Activated CD8-positive, alpha-beta memory T cell treated with anti-CD3 and anti-CD28 coated beads for 36 hours (primary cell): ENCODE measurements around the gene ZNF513. TPM values are rescaled to one million over a fixed set of nuclear protein-coding genes. Genes with fewer than 3 reads are reported as not detected.
"Not testable (repeated sequence)": the region's sequence is repeated elsewhere in the genome, so short reads cannot be mapped to it uniquely, and the experiment has no call there.

Experiments
- CTCF ChIA-PET: fragments of 350-600 bp; sonication (Branson Sonifier 250); formaldehyde crosslinking; loops from one replicate; lab custom pipeline; 2021; ENCODE audit warnings: antibody characterized with exemption; lab: Charles Lee
- POLR2A ChIA-PET: fragments of 350-600 bp; sonication (Branson Sonifier 250); formaldehyde crosslinking; loops from one replicate; lab custom pipeline; 2021; ENCODE audit warnings: antibody characterized with exemption; lab: Charles Lee
- total RNA-seq, 2 experiments: library from RNA; stranded (reverse); gene quantifications; one replicate each; pipeline ENCODE4 v1.2.3, GENCODE V29; 2021

Gene ZNF513, protein sequence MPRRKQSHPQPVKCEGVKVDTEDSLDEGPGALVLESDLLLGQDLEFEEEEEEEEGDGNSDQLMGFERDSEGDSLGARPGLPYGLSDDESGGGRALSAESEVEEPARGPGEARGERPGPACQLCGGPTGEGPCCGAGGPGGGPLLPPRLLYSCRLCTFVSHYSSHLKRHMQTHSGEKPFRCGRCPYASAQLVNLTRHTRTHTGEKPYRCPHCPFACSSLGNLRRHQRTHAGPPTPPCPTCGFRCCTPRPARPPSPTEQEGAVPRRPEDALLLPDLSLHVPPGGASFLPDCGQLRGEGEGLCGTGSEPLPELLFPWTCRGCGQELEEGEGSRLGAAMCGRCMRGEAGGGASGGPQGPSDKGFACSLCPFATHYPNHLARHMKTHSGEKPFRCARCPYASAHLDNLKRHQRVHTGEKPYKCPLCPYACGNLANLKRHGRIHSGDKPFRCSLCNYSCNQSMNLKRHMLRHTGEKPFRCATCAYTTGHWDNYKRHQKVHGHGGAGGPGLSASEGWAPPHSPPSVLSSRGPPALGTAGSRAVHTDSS
- 1 to 10 TPM; 8.2 to 9.5 TPM for total RNA-seq

DNA sequence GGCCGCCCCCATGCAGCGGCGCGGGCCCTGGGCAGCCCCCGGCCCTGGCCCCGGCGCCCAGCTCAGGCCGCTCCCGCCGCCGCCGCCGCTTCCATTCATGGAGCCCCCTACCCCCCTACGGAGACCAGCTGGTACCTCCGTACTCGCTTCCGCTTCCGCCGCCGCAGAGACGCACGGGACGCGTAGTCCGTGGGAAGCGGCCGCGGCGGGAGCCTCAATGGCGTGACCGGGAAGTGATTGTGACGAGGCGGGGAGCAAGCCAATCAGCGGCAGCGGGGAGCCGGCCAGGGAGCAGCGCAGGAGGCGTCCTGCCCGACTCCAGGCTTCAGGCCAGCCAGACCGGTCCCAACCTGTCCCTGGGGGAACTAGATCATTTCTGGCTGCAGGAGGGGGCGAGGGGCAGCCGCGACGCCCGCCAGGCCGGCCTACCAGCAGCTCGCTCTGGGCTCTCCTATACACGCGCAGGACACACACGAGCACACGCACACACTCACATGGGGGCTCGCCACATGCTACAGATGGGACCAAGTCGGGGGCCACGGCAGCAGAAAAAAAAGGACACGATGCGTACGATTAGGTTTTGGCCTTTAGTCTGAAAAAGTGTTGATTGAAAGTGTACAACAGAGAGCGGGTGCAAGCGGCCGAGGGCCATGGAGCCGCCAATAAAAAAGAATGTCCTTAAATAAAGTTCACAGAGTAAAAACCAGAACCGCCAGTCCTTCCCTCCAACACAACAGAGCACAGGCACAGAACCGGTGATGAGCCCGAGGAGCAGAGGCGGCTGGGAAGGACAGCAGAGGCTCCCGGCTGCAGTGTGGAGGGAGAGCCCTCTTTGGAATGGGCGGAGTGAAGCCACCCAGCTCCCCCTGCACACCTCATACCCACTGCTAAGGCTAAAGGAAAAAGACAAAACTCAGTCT is at the start of gene ZNF513:
Gene ZNF513, minus strand, starts transcription at position 109 of the 920 bp plus-strand sequence. CDS start 208 bp downstream, outside the sequence.
- CTCF ChIA-PET: interaction anchor here (0.9 to 1.7 kb wide), 4 partner anchors 10 to 302 kb away, joined by 3 to 5 read pairs (median 3); no protein-coding TSS in a partner anchor
- POLR2A ChIA-PET: interaction anchor here (1.0 to 2.4 kb wide), 4 partner anchors 9 to 50 kb away, joined by 6 to 20 read pairs (median 9); partner anchors contain the start of genes PPM1G and SNX17

DNA sequence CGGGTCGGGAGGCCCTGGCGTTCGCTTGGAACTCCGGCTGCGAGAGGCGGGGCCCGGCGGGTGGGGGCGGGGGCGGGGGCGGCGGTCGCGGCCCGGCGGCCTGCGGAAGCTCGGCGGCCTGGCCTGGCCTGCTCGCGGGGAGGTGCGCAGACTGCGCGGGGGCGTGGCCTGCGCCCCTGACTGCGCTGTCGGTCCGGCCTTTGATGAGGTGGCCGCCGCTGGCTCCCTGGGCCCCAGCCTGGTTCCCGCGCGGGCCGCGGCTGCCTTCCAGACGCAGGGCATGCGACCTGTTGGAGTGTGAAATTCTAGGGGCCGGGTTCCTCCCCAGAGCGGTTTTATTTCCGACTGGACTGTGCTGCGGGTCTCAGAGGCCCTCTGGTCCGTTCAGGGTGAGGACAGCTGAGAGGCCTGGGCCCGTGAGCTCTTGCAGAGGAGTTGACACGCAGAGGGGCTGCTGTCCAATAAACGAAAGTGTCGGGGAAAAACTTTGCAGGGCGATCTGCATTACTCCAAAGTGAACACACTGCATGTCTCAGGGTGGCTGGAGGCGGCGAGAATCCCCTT is 48.5 kb upstream of the ZNF513 start:
- ChIA-PET CTCF (interaction anchor here (0.6 to 3.5 kb wide), 4 partner anchors 11 to 1014 kb away, joined by 3 to 16 read pairs (median 7); partner anchors contain the start of genes EIF2B4, PPM1G and SNX17), POLR2A (interaction anchor here (0.6 to 2.8 kb wide), 4 partner anchors 19 to 58 kb away, joined by 3 to 27 read pairs (median 4); partner anchors contain the start of gene PPM1G)

DNA sequence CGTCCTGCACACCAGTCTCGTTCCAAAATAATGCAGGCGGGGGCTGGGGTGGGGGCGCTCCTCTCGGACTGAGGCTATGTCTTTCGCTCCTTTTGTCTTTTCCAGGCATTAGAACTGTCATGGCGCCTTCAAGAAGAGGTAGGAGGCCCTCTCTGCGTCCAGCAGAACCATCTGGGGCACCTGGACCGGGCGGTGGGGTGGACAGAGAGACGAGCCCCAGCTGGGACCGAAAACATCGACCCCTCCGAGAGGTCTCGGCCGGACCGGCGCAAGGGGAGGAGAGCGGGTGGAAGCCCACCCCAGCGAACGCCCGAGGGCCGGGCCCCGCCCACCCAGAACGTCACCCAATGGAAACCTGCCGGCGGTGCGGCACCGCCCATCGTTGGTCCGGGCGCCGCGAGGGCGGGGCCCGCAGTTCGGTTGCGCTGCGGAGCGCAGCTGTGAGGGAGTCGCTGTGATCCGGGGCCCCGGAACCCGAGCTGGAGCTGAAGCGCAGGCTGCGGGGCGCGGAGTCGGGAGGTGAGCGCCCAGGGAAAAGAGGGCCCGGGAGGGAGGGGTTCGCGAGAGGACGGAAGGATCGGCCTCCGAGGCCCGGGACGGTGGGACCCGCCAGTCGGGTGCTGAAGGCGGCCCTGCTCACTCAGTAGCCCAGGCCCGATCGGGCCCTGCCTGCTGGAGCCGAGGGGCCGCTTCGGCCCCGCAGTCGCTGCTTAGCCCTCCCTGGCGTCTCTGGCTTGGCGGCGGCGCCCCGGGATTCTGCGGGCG is 47.9 kb upstream of the ZNF513 start, which contains the start of gene NRBP1:
Gene NRBP1, plus strand, starts transcription at position 419 of the 765 bp plus-strand sequence. CDS start 4,643 bp downstream, outside the sequence.
- ChIA-PET CTCF (interaction anchor here (0.6 to 3.5 kb wide), 3 partner anchors 19 to 1015 kb away, joined by 3 to 16 read pairs (median 11); partner anchors contain the start of genes EIF2B4, PPM1G and SNX17), POLR2A (interaction anchor here (0.6 to 2.8 kb wide), 6 partner anchors 19 to 202 kb away, joined by 3 to 27 read pairs (median 4); partner anchors contain the start of gene PPM1G)

DNA sequence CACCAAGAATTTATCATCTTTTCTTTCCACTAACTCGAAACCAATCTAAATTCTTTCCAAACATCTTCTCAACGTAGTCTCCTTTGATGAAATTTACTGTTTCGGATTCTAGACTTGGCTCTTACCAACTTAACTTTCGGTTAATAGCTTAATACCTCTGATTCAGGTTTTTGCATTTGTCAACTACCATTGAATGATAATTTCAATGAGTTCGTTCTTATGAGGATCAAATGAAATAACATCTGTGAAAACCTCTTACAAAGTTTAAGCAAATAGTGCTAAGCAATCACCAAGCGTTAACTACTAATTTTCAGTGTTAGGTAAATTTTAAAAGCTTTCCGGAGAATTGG is 47.3 kb upstream of the ZNF513 start:
- POLR2A ChIA-PET: interaction anchor here (1.0 to 2.8 kb wide), 3 partner anchors 18 to 77 kb away, joined by 3 to 27 read pairs (median 3); partner anchors contain the start of gene PPM1G
- CTCF ChIA-PET: interaction anchor here (3.5 kb wide), 1 partner anchor 18 kb away, joined by 16 read pairs; the partner anchor contains the start of gene PPM1G

DNA sequence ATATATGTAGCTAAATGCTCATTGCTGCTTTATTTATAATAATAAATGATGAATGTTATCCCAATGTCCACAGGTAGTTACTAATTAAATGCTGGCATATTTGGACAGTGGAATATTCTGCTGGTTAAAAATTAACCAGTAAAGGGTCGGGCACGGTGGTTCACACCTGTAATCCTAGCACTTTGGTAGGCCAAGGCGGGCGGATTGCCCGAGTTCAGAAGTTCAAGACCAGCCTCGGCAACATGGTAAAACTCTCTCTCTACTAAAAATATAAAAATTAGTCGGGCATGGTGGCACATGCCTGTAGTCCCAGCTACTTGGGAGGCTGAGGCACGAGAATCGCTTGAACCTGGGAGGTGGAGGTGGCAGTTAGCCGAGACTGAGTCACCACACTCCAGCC is 44.5 kb upstream of the ZNF513 start:
- CTCF ChIA-PET, POLR2A ChIA-PET: not testable (repeated sequence)

DNA sequence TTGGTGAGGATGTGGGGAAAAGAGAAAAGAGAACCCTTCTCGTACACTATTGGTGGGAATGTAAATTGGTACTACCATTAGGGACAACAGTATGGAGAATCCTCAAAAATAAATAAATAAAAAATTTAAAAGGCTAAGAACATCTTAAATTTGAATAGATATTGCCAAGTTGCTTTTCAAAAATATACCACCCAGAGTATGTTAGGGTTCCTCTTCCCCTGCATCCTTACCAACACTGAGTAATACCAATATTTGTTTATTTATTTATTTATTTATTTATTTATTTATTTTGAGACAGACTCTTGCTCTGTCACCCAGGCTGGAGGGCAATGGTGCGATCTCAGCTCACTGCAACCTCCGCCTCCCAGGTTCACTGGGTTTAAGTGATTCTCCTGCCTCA is 42.4 kb upstream of the ZNF513 start:
- CTCF ChIA-PET: no interaction called here
- POLR2A ChIA-PET: no interaction called here

DNA sequence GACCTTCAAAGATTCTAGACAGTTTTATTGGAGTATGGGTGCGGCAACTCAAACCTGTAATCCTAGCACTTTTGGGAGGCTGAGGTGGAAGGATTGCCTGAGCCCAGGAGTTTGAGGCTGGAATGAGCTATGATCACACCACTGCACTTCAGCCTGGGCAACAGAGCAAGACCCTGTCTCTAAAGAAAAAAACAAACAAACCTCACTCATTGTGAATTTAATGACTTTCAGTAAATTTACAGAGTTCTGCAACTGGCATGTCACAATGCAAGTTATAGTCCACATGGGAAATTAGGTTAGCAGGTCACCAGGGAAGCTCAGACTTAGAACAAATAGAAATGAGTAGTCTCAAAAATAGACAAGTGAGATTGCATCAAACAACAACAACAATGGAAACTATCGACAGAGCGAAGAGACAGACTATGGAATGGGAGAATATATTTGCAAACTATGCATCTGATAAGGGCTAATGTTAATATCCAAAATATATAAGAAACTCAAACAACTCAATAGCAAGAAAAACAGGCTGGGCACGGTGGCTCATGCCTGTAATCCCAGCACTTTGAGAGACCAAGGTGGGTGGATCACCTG is 41.2 kb upstream of the ZNF513 start:
- POLR2A ChIA-PET: interaction anchor here (0.5 kb wide), 1 partner anchor 271 kb away, joined by 3 read pairs; no protein-coding TSS in a partner anchor
- CTCF ChIA-PET: no interaction called here

DNA sequence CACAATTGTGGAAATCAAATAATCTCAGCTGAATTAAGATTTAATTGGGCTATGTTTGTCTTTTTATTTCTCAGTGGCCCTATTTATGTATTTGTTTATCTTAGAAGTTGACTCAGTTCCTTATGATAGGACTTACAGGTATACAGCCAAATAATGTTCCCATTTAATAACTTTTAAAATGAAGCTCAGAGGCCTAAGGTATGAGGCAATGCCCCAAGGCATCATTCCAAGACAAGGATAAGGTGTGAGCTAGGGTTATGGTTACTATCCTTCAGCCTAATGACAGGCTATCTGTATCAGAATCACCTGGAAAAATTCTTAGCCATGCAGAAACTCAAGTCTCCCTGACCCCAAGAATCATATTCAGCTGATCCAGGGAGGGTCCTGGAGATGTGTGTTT is 40.5 kb upstream of the ZNF513 start:
- POLR2A ChIA-PET: interaction anchor here (0.5 kb wide), 1 partner anchor 272 kb away, joined by 3 read pairs; no protein-coding TSS in a partner anchor
- CTCF ChIA-PET: no interaction called here

DNA sequence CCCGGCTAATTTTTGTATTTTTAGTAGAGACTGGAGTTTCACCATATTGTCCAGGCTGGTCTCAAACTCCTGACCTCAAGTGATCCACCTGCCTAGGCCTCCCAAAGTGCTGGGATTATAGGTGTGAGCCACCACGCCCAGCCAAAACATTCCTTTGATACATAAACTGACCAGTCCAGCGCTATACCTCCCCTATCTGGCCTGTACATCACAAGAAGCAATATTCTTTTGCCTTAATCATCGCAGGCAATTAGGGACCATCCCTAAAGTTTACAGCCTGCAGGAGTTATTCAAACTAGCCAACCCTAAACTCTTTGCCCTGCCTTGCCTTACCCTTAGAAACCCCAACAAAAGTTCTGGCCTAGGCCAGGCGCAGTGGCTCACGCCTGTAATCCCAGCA is 35.6 kb upstream of the ZNF513 start:
- ChIA-PET POLR2A (no interaction called here), CTCF (no interaction called here)

DNA sequence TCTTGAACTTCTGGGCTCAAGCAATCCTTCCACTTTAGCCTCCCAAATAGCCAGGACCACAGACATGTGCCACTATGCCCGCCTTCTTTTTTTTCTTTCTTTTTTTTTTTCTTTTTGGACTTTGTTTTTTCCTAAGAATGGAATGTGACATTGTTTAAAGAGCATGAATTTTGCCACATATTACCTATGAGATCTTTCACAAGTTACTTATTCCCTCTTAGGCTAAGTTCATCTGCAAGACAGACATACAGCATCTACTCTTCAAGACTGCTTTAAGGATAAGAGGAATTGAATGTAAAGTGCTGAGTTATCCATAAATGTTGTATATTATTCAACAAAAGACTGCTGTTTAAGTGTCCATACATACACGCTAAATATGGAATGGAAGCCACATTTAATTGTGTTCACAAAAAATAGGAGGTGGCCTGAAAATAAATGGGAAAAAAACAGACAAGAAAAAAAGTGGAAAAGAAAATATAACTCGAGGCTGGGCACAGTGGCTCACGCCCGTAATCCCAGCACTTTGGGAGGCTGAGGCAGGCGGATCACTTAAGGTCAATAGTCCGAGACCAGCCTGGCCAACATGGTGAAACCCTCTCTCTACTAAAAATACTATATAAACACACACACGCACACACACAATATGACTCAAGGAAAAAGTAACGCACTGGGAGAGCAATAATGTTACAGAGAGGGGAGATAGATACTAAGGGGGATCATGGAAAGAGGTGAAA is 32.1 kb upstream of the ZNF513 start:
- CTCF ChIA-PET: no interaction called here
- POLR2A ChIA-PET: no interaction called here

DNA sequence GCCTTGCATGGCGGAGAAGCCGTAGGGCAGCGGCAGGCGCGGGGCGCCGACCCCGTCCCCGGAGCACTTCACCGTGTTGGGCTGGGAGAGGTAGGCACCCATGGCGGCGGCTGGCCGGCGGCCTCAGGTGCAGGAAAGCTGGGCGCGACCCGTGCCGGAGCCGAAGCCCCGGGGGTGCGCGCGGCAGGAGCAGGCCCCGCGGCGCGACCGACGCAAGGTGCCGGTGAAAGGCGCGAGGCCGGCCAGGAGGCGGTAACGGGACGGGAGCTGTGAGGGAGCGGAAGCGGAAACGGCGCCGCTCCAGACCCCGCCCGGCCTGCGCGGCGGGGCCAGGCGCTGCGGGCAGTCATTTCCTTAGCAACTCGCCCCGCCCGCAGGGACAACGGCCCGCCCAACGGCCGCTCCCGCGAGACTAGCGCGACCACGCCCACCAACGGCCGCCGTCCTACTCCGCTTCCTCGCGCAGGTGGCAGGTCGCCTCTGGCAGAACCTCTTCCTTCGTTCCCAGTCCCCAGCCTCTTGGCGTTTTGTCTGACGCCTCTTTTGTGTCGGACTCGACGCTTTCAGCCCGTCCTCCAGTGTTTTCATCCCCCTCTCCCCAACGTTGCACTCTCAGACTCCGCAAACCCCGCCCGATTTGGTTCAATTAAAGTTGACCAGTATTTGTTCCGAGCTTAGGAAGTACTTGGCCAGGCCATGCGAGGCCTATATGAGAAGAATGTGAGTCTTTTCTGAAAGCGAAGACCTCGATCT is 29.0 kb upstream of the ZNF513 start, which contains the start of gene PPM1G:
Gene PPM1G, minus strand, starts transcription at position 271 of the 753 bp plus-strand sequence. Its CDS starts 169 bp downstream, at position 102.
- POLR2A ChIA-PET: interaction anchor here (0.6 to 2.0 kb wide), 9 partner anchors 10 to 272 kb away, joined by 3 to 27 read pairs (median 4); partner anchors contain the start of genes NRBP1, SNX17 and ZNF513
- CTCF ChIA-PET: interaction anchor here (1.2 to 2.3 kb wide), 6 partner anchors 19 to 274 kb away, joined by 3 to 16 read pairs (median 3); partner anchors contain the start of genes EIF2B4, NRBP1 and SNX17

DNA sequence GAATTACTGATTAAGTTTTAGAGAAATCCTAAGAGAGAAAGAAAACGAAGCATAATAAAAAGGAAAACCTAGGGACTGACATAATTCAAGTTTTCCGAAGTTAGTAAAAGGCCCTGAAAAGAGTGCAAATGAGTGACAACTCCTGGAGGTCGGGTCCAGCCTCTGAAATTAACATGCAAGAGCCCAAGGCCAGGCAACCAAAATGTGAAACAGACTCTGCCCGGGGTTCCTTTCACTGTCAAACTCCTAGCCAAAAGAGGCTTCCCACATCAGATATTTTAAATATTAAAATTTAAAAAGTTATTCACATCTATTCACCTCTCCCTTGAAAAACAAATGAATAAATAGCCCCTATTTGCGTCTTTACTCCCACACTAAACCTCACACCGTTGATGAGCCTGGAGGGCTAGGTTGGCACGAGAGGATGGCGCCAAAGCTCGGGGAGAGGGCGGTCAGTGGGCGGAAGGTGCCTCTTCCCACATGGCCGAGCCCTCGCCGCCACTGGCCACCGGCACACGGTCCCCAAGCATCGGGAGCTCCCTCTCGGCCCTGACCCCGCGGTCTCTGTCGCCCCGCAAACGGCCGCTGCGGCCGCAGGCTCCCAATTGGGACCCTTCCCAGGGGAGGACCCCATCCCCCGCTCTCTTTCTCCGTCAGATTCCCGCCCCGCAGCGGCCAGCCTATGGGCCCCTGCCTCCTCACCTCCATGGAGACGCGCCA is 28.2 kb upstream of the ZNF513 start:
- ChIA-PET POLR2A (interaction anchor here (1.0 to 2.0 kb wide), 5 partner anchors 10 to 38 kb away, joined by 3 to 27 read pairs (median 6); partner anchors contain the start of genes NRBP1, SNX17 and ZNF513), CTCF (interaction anchor here (0.6 to 2.3 kb wide), 5 partner anchors 10 to 275 kb away, joined by 3 to 16 read pairs (median 3); partner anchors contain the start of gene NRBP1)

DNA sequence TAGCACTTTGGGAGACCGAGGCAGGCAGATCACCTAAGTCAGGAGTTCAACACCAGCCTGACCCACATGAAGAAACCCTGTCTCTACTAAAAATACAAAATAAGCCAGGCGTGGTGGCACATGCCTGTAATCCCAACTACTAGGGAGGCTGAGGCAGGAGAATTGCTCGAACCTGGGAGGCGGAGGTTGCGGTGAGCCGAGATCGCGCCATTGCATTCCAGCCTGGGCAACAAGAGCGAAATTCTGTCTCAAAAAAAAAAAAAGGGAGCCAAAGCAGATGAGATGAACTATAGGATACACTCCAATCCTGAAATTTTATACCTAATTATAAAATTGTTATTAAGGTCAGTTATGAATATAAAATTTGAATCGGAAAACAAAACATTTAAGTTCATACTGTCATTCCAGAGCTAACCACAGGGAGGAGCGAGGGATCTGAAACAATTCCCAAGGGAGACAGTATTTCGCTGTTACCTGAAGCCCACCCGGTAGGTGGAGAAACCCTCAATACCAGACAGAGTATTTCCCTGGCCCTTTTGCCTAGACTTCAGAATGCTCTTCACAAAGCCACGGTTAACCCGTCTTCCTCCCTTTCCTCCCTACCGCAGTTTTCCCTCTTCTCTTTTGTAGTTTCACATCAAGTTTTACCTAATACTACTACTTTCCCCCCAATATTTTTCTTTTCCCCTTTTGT is 27.4 kb upstream of the ZNF513 start:
- POLR2A ChIA-PET: interaction anchor here (0.6 kb wide), 1 partner anchor 276 kb away, joined by 3 read pairs; no protein-coding TSS in a partner anchor
- CTCF ChIA-PET: interaction anchor here (0.6 to 1.5 kb wide), 3 partner anchors 11 to 185 kb away, joined by 3 read pairs; no protein-coding TSS in a partner anchor
